K562 (cell line): ENCODE results near the gene SLC16A5. TPM values are rescaled to one million over a fixed set of nuclear protein-coding genes. Genes with fewer than 3 reads are reported as not detected.

Experiments
- CAMTA2 ChIP-seq: fragments of 250-450 bp; sonication (Bioruptor Pico); conservative IDR thresholded peaks from 2 replicates; pipeline ENCODE4 v1.5.1; 2022
- LCOR ChIP-seq: sonication (generic); formaldehyde crosslinking; IDR thresholded peaks from 2 replicates; pipeline ENCODE4 v1.8.0; 2022; ENCODE audit warnings: mild to moderate bottlenecking, missing genetic modification reagents
- MAX ChIP-seq: sonication (generic); formaldehyde crosslinking; IDR thresholded peaks from 2 replicates; pipeline ENCODE4 v1.9.0; 2022; ENCODE audit warnings: mild to moderate bottlenecking, missing genetic modification reagents
- NFXL1 ChIP-seq: fragments of 450-650 bp; formaldehyde crosslinking; IDR thresholded peaks from 2 replicates; pipeline ENCODE4 v1.4.0; 2021; ENCODE audit warnings: mild to moderate bottlenecking
- TEAD1 ChIP-seq, 2 experiments: fragments of 450-650 bp in 1 of 2; sonication (generic) in 1 of 2; formaldehyde crosslinking; IDR thresholded peaks; 2 replicates each; pipeline versions ENCODE4 v1.4.0 to v1.8.0; 2020 to 2022; ENCODE audit warnings: mild to moderate bottlenecking in 2 of 2, missing genetic modification reagents in 1 of 2
- polyA plus RNA-seq, 8 experiments: library from polyadenylated mRNA; depleted of rRNA in 4 of 8; stranded (reverse) in 5 of 8; unstranded in 3 of 8; fragments of >200 nt; fragmentation: Nextera tagmentation in 2 of 8; fragmentation: Illumina TruSeq in 1 of 8; extraction: Ambion mirVana in 2 of 8; extraction: Trizol in 1 of 8; gene quantifications; 2 replicates each; pipeline versions ENCODE4 v1.2.1 to v1.2.3, GENCODE V29; 2011 to 2014; ENCODE audit warnings: inconsistent platforms in 1 of 8, missing spikeins in 1 of 8
- total RNA-seq, 7 experiments: library from RNA; depleted of rRNA in 6 of 7; stranded (reverse); fragments of >200 nt in 6 of 7; fragmentation: Illumina TruSeq in 2 of 7; extraction: Trizol in 2 of 7; gene quantifications; 2 replicates each; pipeline versions ENCODE4 v1.2.1 to v1.2.3, GENCODE V29; 2011 to 2021; ENCODE audit warnings: low replicate concordance in 1 of 7
- TF ChIP-seq, protein P1 (sequence below): fragments of 250-450 bp; sonication (Bioruptor Pico); IDR thresholded peaks from 2 replicates; pipeline ENCODE4 v1.8.0; 2022; ENCODE audit warnings: inconsistent platforms

SLC16A5 gene
- total and polyA plus RNA-seq, 9 of the 15 experiments (the other 6 are each of a cell fraction or from before 2014, with no cell fraction given) = 0.06 to 2.6 (median 0.91) TPM

DNA sequence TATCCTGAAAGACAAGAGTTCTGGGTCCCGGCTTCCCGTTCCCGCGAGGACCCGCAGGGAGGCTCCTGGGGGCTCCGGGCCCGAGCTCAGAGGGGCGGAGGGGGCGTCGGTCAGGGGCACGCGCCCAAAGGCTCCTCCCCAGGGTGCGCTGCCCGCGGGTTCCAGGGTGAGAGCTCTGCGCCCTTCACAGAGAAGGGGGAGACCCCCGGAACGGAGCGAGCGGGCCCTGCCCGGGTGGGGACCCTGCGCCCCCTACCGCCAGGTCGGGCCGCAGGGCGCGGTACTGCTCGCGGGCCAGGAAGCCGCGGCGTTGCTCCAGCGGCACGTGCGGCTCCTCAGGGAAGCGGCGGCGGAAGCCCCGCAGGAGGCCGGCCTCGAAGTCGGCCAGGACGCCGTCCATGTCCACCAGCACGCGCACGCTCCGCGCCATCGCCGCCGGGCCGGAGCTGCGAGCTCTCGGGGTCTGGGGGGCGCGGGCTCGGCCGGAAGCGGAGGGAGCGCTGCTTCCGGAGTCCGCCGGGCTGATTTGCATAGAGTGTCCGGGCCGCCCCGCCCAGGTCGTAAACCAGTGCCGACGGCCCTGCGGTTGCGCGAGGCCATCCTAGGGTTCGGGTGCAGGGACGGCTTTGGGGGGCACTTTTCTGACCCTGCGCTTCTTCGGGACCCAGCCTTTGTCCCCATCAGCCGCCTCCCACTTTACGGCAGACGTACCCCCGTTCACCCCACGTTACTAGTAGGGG lies 43.7 kb downstream of the SLC16A5 start, which contains the start of gene NT5C (continued):
- TF ChIP-seq MAX (peak; percentile 91), TEAD1 (CRISPR knock-in tag; IDR thresholded peaks at IDR 0.05) (peak; percentile 17 to 68; a peak in 3 of 4 replicates), LCOR (CRISPR knock-in tag) (0 out of 2 replicates have a peak, but pooled peaks have one; percentile 33), CAMTA2 (0 out of 2 replicates have a peak, but pooled peaks have one; percentile 13), NFXL1 (CRISPR knock-in tag) (no peak)
- TF ChIP-seq, protein P1, sequence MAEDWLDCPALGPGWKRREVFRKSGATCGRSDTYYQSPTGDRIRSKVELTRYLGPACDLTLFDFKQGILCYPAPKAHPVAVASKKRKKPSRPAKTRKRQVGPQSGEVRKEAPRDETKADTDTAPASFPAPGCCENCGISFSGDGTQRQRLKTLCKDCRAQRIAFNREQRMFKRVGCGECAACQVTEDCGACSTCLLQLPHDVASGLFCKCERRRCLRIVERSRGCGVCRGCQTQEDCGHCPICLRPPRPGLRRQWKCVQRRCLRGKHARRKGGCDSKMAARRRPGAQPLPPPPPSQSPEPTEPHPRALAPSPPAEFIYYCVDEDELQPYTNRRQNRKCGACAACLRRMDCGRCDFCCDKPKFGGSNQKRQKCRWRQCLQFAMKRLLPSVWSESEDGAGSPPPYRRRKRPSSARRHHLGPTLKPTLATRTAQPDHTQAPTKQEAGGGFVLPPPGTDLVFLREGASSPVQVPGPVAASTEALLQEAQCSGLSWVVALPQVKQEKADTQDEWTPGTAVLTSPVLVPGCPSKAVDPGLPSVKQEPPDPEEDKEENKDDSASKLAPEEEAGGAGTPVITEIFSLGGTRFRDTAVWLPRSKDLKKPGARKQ = no peak
